GM18498 (cell line): Measurements from ENCODE around the gene ITFG2.

ENCODE experiments used
- ATAC-seq: cut with Tn5 transposase; IDR thresholded peaks from one replicate; pipeline ENCODE4 v1.9.1; 2021; ENCODE audit warnings: mild to moderate bottlenecking, moderate library complexity; ENCODE audit not compliant: unreplicated experiment

Gene ITFG2

GRCh38 chr12:2794736-2795289, 17.7 kb upstream of the ITFG2 start, which contains the start of gene FKBP4:
FKBP4 (plus strand) TSS chr12:2794970; CDS start chr12:2795140, 170 bp downstream.
- peak; percentile 87 for ATAC-seq

- ATAC-seq, result peak; percentile 67
These were observed 16.9 kb upstream of the ITFG2 start for GRCh38 chr12:2795291-2796186.

DNA sequence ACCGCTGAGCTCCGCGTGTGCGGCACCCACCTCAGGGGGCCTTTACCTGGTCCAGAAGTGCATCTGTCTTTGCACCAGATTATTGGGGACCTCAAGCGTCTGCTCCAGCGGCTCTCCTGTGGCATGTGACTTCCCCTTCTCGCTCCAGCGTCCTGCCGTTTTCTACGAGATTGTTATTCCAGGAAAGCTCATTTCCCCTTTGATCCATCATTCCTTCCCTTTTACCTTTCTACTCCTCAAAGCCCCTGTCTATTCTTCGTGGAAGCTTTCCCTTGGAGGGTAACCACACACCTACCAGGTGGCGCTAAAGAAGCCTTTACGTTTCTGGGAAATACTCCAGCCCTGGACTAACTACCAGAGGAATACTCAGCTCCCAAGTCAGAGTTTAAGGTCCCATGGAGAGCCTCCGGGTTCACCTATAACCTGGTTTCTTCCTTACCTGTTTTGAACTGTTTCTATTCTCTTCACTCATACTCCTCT, 16.2 kb upstream of the ITFG2 start:
- ATAC-seq, result no peak

- no peak for ATAC-seq
These were observed 14.6 kb upstream of the ITFG2 start for GRCh38 chr12:2797721-2798418.

- ATAC-seq, result no peak
These were observed 12.4 kb upstream of the ITFG2 start for GRCh38 chr12:2800046-2800570.

- ATAC-seq, result no peak
These were observed 11.3 kb upstream of the ITFG2 start for GRCh38 chr12:2801044-2801783.

DNA sequence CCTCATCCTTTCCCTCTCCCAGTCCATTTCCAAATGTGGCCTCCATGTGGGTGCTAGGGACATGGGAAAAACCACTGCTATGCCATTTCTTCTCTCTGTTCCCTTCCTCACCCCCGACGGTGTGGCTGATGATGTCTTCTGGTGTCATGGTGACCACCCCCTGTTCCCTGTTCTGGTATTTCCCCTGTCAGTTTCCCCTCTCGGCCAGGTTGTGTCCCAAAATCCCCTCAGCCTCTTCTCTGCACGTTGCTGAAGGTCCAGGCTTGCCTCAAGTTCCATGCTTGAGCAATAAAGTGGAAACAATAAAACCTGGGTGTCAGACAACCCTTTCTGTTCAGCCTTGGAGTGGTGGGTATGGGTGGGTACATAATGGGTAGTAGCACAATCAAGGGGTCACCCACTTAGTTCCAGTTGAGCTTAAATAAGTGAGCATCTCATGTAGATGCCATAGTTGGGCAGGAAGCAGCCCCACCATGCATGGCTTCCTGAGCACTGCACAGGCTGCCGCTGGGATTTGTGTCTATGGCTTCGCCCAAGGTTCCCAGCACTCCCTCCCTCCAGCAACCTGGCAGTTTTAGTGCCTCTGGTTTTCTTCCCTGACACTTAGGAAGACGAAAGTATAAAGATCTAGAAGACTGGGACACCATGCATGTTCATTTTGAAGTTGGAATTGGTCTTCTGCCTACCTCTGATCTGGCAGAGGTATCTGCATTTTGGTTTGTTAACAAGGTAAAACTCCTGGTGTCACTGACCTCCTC, 8.7 kb upstream of the ITFG2 start:
- ATAC-seq, result no peak

DNA sequence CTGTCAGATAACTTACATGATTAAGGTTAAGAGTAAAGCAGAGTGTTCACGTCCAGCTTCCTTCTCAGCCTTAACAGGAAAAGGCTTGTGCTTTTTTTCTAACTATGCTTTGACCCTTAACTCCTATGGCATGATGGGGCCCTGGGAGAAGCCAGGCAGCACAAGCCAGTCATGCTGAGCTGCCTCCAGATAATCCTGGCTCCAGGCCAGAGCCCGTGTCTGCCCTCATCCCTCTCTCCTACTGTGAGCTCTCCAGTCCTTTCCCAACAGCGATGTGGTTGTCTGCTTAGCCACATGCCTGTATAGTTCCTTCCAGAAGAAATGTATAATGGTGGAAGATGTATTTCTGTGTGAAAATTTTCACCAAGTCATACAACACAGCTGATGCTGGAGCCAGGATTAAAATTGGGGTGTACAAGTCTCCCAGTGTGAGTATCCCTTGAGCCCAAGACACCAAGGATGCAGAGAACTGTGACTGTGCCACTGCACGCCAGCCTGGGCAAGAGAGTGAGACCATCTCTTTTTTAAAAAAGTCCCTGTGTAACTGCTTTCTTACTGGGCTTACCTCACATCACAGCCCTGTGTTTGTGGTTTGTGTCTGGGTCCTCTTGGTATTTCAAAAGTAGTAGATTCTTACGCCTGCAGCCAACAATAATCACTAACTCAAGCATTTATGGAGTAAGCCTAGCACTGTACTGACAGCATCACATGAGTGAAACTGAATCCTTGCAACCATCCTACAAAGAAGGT, 7.9 kb upstream of the ITFG2 start:
- no peak for ATAC-seq

DNA sequence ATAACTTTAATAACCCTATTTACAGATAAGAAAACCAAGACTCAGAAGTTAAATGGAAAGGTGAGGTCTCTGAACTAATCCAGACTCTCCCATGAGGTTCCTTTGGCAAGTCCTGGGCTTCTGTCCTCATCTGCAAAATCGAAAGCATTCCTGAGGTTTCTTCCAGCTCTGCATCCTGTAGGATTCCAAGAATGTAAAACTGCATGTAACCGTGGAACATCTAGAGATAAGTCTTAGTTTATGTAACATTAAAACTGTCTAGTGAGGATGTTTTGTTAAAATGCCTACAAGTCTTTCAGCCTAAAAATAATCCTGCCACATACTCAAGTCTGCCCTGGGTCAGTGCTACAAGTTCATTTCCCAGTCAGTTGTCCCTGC, 7.3 kb upstream of the ITFG2 start:
- no peak for ATAC-seq

DNA sequence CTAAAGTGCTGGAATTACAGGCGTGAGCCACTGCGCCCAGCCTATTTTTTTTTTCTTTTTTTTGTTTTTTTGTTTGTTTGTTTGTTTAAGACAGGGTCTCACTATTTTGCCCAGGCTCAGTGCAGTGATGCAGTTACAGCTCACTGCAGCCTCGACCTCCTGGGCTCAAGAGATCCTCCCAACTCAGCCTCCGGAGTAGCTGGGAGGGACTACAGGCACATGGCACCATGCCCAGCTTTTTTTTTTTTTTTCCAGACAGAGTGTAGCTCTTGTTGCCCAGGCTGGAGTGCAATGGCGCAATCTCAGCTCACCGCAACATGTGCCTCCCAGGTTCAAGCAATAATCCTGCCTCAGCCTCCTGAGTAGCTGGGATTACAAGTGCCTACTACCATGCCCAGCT, 5.8 kb upstream of the ITFG2 start:
- ATAC-seq, result no peak

DNA sequence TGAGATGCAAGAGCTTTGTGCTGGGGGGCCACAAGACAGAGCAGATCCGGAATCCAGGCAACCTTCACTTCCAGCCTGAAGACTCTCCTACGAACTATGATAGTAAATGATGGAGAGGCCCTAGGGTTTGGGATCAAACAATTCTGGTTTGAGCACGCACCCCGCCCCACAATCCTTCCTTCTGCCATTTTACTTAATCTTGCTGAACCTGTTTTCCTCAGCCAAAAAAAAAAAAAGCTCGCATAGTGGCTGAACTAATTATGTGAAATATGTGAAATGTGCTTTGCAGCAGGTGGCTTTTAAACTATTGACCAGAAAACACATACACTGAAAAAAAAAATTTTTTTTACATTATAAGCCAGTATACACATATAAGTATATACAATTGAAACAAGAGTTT, 667 bp upstream of the ITFG2 start:
- no peak for ATAC-seq

DNA sequence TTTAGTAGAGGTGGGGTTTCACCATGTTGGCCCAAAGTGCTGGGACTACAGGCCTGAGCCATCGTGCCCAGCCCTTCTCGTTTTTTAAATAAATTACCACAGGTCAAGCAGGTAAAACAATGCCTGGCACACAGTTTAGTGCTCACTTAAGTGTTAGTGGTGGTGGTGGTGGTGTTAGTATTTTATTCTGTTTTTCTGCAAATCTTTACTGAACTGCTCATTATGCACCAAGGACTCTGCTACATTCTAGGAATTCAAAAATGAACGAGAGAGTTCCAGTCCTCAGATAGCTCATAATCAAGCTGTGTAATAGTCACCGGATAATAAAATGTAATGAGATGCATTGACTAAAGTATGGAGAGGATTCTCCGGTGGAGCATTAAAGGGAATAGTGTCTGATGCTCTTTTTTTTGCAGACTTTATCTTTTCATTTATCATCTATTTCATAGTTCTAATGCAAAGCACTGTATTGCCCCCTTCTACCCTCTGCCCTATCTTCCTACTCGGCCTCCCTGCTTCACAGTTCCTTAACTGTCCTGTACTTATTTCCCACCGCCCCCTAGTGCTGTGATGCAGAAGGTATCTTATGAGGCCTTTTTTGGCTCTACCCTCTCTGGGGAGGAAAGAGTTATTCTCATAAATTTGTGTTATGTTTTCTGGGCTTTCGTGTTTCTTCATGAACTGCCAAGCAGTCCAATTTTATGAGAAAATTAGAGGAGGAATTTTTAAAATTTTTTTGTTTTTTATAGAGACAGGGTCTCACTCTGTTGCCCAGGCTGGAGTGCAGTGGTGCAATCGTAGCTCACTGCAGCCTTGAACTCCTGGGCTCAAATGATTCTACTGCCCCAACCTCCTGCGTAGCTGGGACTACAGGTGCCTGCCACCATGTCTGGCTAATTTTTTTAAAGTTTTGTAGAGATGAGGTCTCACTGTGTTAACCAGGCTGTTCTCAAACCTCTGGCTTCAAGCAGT, 1.0 kb downstream of the ITFG2 start:
- ATAC-seq, result peak; percentile 38

- ATAC-seq, result no peak
These were observed 7.3 kb downstream of the ITFG2 start for GRCh38 chr12:2819810-2820209.

DNA sequence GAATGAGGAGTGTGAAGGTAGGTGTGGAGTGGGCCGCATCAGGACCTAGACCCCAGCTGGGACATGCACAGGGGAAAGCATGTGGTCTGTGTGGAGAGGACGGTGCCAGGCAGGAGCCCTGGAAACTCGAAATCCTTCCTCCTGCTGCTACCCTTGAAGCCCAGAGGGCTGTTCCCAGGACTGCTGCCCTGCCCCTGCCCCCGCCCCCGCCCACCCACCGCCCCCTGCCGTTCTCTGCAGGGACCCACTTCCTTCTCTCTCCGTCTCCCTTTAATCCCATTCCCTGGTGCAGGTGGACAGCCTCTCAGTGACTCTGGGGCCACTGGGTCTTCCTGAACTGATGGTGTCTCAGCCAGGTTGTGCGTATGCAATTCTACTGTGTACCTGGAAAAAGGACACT, 8.0 kb downstream of the ITFG2 start:
- ATAC-seq, result no peak

- ATAC-seq, result no peak
These were observed 11.0 kb downstream of the ITFG2 start for GRCh38 chr12:2823483-2823882.

GRCh38 chr12:2824541-2824940, 12.1 kb downstream of the ITFG2 start:
- ATAC-seq, result no peak

DNA sequence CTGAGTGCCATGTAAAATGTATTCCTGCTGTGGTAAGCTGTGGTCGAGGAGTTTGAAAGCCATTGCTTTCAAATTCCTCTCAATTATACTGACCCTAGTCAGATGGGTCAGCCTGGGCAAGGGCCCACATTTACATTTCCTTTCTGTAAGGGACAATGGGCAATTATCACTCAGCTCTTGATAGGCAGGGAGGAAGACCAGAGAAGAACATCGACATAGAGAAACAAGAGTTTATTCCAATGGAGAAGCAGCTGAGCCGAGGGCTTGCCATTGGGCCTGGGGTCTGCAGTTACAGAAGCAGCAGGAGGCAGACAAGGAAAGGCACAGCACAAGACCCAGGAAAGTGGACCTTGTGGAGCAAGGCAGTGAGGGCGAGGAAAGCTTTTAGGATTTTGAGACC, 12.7 kb downstream of the ITFG2 start:
- ATAC-seq, result no peak

DNA sequence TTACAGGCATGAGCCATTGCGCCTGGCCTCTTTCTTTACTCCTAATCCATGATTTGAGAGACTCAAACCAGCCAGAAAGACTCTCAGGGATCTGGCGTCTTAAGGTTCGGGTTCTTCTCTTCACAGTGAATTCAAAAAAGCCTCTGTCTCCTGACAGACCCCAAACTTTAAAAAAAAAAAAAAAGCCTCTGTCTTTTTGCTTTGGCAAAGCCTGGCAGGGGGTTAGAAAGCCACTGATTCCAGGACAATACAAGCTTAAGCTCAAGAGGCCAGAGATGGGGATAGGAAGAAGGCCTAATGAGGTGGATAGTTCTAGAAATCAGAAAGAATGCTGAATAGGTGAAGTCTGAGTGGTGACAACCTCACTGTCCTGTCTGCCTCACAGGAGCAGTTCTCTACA, 13.6 kb downstream of the ITFG2 start:
- ATAC-seq, result no peak
